CD4-positive, alpha-beta T cell treated with Interleukin-15 for 1 hour (primary cell): ENCODE results near the gene GPHA2.

Experiments
- DNase-seq: peaks from one replicate; pipeline ENCODE4 v3.0.0-alpha.2; 2020

Gene GPHA2

DNA sequence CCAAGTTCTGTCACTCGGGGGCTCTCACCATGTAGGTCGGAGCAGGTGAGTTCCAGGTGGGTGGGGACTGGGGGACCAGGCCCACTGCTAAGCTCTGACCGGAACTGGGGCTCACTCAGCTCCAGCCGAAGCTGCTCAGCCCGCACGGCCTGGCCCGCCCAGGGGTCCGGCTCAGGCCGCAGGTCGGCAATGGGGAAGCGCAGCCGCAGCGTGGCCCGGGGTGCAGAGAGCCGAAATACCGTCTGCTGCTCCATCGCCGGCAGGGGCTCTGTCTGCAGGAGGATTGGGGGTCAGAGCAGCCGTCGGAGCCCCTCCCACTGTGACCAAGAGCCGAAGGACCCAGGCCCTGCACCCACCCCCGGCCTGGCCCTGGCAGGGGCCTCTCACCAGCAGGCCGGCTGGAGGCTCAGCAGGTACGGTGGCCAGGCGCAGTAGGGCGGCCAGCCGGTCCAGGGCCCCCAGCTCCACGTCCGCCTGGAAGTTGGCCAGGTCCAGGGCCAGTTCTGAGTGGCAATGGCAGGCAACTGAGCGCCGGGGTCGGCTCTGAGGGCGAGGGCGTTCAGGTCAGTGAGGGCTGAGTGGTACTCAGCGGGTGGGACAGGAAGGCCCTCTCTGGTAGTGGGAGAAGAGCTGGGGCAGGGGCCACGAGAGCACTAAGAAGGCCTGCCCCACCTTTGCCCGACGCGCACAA, 25.9 kb downstream of the GPHA2 start:
- no peak for DNase-seq

DNA sequence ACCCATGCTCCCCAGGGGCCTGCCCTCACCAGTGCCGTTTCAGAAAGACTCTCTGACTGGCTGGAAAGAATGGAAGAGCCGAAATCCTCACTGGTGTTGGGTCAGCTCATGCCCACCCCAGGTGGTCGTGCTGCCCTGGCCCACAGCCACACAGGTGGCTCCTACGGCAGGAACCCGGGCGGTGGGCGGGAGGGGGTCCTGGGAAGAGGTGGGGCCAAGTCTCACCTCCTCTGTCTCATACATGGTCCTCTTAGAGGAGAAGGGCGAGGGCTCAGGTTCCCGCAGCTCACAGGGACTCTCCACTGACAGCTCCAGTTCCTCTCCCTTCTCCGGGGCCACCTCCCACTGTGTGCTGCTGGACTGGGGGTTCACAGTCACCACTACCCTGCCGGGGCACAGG, 26.9 kb downstream of the GPHA2 start:
- no peak for DNase-seq

DNA sequence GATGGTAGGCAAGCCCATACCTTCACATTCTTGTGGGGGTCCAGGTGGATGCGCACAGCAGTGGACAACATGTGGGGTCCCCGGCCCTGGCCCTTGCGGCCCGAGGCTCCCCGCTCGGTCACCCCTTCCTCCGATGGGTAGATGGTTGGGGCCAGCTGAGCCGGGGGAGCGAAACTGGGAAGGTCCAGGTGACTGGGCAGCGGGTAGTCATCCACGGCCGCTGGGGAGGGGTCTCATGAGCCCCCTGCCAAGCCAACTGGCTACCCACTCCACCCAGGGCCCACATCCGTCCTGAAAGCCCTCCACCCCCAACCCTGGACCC, 29.4 kb downstream of the GPHA2 start:
- DNase-seq, result no peak

DNA sequence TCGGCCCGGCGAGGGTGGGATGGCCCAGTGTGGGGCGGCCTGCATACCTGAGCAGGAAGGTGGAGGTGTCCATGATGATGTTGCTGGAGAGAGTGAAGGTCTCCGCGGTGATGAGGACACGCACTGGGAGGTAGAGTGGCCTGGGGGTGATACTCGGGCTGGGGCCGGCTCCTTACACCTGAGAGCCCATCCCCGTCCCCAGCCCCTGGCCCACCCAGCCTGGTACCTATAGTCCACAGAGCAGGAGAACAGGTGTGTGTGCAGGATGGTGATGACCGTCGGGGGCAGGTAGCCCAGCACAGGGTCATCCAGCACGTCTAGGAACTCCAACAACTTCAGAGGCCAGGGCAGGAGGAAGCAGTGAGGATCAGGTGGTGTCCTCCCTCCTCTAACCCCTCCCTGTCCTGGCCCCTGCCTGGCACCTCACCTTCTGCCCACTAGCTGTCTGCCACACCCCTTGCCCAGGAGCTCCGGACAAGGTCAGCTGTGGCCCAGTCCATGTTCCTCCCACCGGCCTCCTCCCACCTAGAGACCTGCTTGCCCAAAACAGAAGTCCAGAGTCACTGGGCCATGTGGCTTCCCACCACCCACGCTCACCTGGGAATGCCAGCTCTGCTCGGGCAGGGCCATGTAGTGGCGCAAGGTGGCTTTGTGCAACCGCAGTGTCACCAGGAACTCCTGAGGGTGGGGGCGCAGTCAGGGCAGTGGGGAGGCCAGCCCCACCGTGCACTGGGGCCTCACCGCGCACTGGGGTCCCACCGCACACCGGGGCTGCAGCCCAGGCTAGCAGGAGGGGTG, 30.0 kb downstream of the GPHA2 start:
- no peak for DNase-seq

DNA sequence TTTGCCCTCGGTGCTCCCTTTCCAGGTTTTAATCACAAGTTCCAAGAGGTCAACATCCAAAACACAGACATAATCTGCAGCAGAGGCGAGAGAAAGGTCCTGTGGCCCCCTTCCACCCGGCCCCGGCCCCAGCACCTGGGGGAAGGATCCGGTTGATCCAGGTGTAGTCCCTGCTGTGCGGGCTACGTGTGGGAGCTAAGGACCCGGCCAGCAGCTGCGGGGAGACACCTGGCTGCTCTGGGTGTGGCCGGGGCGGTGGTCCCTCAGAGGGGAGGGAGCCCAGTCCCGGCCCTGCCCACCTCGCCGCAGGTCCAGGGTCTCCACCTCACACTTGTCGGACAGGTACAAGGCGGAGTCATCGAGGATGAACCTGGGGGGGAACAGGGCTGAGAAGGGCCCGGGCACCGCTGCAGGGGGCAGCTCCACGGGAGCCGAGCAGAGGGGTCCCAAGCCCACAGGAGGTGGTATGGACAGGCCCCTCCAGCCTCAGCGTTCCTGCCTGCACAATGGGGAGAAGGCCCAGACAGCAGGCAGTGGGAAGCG, 32.3 kb downstream of the GPHA2 start:
- no peak for DNase-seq

DNA sequence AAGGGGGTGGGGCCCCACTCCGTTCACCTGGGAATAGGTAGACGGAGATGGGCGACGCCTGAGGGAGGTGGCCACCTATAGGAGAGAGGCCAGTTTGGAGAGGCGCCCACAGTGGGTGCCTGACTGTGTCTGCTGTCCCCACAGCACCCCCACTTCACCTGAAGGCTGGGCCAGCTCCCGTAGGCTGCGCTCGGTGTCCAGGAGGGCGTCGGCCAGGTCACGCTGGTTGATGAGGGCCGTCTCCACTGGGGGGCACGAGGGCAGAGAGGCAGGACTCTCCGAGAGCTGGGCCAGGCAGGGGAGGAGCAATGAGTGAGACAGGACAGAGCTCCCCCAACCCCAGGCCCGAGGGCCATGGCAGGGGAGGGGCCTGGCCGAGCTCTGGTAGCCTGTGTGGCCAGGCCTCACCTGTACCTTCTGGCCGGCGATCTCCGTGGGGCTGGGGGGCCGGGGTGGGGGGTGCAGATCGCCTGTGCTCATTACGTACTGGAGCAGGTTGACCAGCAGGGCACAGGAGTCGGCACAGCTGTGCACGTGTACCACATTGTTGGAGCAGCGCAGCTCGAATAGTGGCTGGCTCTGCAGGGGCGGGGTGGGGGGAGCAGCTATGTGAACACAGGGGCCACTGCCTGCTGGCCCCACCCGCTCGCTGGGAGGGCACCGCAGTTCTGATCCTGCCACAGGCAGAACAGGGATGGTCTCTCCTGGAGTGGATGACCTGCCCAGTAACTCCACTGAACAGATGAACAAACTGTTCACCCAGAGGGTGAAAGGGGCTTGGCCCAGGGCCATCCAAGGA, 33.4 kb downstream of the GPHA2 start:
- DNase-seq, result no peak

DNA sequence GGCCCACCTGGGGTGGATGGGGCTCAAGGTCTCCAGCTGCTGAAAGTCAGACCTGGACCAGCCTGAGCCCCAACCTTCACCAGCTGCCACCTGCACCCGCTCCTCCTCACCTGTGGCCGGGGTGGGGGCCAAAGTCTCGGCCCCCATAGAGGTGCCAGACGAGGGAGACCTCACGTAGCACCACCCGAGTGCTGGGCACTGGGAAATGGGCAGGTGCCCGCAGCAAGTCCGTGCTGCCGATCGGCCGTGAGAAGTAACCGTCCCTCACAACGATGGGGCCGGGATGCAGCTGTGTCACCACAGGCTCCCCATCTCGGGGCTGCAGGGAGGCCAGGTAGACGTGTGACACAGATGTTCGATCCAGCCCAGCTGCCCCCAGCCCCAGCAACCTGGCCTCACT, 34.9 kb downstream of the GPHA2 start:
- DNase-seq, result no peak

DNA sequence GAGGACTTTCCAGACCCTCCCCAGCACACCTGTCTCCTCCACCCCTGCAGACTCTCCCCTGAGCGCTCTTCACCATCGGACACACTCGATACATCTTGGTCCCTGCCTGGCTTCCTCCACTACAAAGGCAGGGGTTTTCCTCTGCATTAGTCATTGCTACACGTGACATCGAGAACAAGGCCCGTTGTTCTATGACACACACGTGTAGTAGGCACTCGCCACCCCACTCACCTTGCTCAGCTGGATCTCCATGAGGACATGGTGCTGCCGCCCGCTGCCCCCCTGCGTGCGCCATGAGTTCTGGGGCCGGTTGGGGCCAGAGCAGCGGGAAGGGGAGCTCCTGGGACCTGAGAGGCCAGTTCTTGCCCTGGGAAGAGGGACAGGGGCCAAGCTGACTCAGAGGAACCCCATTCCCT, 35.4 kb downstream of the GPHA2 start:
- DNase-seq, result peak; percentile 69

DNA sequence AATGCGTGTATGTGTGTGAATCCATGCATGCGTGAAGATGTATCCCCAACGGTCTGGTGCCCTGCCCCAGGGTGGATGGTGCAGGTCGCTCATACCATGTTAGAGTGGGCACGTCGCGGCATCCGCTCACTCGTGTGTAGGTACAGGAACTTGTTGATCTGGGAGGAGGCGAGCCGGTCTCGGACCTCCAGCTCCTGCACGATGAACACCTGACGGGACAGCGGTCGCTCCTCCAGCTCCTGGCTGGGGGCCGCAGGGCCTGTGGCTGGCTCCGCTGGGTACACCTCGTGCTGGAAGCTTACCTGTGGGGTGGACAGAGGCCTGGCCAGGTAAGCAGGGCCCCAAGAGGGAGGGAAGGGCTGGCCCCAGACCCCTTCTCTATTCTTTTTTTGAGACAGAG, 37.2 kb downstream of the GPHA2 start:
- no peak for DNase-seq

DNA sequence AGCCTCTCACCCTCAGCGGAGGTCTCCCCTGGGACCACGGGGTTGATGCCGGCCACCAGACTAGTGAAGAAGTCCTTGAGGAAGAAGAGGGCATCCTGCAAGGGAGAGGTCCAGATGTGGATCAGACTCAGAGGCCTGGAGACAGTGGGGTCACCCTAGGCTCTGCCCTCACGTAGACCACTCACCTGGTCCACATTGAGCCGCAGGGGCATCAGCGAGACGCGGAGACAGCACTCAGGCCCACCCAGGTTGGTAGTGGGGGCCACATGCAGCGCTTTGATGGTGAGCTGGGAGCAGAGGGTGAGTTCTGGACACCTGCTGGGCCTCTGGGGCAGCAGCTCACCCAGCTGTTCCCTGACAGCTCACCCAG, 37.6 kb downstream of the GPHA2 start:
- DNase-seq, result no peak

DNA sequence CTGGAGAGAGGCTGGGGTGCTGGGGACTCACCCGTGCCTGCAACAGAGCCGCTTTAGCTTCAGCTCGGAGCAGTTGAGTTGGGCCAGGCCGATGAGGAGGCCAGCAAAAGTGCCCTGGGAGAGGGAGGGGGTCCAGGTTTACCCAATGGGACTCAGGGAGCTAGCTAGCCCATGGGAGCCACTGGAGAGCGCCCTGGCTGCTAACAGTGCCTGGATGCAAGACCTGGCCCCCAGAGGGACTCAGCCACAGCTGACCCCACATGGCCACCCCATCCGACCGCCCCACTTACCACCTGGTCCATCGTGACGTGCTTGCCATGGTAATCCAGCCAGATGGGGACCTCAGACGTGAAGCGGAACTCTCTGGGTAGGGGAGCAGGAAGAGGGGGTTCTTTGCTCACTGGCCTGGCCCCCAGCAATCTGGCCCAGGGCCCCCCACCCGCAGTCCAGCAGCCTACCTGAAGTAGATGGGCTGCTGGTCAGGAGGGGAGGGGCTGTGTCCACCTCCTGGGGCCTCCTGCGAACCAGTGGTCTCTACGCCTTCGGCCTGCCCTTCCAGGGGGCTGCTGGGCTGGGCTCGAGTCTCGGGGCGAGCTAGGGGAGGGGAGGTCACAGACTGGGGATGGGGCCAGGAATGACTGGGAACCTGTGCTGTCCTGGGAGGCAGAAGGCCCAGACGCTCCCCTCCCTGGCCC, 38.2 kb downstream of the GPHA2 start:
- DNase-seq, result no peak

DNA sequence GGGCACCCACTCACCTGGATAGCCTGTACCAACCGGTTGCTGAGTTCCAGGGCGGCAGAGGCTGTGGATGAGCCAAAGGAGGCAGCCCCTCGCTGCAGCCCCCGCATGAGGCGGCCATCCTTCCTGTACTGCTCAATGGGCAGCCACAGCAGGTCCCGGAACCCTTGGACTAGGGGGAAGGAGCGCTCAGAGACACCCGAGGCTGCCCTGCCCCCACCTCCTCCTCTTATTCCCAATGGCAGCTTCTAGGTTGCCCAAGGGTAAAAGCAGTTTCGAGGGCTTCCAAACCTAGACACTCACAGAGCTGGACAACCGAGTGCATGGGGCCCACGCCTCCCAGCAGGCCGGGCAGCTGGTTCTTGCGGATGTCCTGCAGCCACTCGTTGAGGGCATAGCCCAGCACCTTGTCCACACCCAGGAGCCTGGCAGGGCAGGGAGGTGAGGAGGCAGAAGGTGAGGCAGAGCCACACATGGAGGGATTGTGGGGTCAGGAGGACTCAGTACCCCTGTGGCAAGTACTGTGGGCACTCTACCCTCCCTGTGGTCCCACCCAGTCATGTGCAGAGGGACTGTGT, 39.2 kb downstream of the GPHA2 start:
- DNase-seq, result no peak

DNA sequence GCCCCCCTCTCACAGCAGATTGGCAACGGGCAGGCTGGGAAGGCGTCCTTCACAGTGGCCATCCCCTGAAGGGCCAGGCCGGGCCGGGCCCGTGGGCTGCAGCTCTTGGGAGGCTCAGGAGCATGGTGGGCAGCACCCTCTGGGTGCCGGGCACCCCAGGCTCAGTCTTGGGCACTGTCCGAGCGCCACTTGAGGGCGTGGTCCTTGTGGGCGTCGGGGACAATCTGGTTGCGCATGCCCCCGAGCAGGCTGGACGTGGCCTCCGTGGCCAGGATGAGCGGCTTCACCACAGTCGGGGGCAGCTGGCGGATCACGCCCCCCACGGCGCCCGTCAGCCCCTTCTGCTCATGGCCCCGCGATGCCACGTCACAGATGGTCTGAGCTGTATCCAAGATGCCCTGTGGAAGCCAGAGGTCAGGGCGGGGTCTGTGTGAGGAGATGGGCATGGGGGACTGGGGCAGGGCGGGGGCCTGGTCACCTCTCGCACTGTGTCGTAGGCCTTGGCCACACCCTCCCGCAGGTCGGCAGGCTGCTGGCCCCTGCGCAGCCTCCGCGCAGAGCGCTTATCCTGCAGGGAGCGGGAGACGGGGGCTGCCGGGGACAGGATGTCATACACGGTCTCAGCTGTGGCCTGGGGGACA, 40.8 kb downstream of the GPHA2 start:
- DNase-seq, result no peak

DNA sequence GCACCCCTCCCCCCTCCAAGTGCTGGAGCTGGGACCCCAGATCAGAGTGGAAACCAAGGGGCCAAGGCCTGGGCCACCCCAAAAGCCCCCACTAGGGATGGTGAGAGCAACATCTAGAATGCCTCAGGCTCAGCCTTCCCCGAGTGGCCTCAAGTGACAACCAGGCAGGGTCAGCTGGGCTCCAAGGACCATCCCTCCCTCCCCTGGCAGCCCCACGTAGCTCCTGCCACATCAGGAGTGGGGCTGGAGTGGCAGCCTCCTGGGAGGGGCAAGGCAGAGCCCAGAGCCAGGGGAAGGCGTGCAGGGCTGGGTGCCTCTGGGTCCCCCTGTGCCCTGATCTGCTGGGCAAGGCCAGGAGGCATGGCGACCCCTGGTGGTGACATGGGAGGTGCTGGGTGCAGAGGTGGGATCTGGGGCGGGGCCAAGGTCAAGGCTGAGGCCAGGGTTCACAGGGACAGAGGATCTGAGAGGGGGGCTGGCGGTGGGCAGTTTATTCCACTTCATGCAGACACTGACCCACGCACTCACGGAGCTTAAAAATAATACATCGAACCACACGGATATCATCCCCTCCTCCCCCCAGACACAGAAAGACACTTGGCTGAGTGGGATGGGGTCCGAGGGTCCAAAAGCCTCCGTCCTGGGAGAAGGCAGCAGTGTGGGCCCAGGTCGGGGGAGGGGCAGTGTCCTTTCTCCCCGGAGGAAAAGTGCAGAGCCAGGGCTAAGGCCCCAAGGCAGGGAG, 41.5 kb downstream of the GPHA2 start:
- DNase-seq, result peak; percentile 87

DNA sequence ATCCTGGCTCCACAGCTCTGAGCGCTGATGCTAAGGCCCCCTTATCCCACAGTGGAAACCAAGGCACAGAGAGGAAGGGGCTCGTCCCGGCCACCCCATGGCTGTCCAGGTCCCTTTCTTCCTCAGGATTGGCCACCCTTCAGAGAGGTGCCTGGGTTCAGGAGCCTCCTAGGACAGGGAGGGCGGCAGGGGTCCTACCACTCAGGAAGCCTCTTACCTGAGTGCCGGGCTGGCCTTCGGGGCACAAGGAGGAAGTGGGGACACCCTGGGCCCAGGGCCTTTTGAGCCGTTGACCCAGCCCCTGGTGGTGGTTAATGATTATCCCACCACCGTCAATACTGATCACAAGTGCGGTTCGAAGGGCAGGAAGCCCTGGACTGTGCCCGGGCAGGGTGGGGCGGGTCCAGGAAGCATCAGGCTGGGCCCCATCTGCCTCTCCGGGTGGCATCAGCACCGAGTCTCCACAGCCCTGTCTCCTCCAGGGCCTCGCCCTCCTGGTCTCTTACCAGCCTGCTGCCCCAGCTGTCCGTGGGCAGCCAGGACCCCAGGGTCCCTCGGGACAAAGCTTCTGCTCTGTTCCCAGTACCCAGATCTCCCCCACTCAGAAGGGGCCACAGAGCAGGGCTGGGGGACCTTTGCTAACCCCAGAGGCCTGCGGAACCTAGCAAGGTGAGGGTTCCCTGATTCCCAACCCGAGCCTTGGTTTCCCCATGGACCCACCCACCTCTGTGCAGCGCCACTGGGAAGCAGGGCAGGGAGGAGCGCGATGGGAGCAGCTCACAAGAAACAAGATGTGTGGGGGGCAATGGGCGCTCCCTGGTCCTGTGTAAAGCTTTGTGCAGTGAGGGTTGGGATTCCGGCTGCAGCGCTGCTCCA, 42.3 kb downstream of the GPHA2 start:
- DNase-seq, result no peak

DNA sequence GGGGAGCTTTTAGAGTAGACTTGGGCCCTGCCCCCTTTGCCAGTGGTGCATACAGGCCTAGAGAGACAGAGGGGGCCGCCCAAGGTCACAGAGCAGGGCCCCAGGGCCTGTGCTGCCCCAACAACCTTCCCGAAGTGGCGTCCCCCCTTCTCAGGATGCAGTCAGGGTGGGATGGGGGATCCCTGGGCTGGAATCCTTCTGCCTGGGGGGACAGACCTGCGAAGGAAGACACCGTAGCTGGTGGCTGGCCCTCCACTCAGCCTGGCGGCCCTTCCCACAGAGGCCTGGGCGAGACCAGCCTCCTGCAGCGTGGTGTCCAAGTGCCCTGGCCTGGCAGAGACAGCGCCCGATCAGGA, 42.9 kb downstream of the GPHA2 start:
- no peak for DNase-seq

DNA sequence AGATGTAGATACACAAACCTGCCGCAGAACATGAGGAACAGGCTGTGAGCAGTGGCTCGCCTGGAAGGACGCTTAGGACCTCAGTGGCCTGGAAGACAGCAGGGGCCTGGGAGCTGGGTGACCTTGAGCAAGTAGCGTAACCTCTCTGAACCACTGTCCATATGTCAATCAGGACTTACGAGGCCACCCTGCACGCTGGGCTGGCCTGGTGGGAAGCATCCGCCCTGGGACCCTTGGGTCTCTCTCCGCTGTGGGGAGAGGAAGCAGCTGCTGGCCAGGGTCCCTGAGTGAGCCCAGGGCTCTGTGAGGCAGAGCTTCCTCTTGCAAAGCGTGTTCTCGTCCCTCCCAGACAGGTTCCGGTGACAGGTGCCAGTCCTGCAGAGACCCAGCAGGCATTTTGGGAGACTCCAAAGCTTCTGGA, 43.3 kb downstream of the GPHA2 start:
- no peak for DNase-seq

DNA sequence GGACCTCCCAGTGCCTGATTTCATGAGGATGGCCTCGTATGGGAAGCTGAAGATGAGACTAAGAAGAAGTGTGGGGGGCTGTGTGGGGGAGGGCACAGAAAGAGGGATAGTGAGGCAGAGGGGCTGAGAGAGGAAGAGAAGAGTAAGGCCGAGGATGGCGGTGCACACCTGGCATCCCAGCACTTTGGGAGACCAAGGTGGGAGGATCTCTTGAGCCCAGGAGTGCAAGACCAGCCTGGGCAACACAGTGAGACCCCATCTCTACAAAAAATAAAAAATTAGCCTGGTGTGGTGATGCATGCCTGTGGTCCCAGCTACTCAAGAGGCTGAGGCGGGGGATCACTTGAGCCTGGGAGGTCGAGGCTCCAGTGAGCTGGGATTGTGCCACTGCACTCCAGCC, 43.8 kb downstream of the GPHA2 start:
- DNase-seq, result no peak

DNA sequence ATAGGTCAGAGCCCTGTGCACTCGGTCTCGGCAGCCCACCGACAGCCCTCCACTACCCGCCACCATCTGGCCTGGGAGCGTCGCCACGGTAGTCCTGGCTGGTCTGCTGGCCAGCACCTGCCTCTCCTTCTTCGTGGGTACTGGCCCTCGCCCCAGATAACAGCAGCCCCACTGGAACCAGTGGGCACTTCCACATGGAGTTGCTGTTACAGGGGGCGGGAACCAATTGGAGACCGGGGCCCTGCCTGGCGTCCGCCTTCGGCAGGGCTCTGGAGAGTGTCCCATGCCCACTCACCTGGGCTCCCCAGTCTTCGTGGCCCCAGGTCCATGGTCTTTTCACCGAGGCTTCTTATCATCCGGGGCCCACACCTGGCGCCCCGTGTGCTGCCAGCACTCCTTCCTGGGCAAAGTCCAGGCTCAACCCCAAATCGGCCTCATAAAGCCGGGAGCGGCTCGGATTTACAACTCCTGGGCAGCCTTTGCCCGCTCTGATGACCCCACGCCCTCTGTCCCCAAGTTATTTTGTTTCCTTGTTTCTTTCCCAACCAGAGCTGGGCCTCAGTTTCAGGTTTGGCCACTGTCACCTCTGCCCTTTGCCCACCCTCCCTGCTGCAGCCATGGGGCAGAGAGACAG, 44.4 kb downstream of the GPHA2 start:
- no peak for DNase-seq

DNA sequence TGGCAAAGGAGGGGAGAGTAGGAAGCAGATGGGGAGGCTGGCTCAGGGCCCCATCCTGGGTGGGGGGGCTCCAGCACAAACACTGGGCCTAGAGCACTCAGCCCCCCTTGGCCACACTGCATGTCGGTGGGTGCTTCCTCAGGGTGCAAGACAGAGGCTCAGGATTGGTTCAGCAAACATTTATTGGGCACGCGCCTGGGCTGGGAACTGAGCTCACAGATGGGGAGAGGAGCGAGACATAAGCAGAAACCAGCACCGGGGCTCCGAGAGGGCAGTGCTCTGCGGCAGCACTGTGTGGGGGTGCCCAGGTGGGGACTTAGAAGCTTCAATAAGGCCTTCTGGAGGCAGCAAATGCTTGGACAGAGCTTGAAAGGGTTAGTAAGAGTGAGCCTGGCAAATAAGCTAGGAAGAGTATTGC, 45.2 kb downstream of the GPHA2 start:
- DNase-seq, result no peak
